NT2/D1 (cell line): ENCODE measurements around the gene AQP7.
"Not testable (repeated sequence)": the region's sequence is repeated elsewhere in the genome, so short reads cannot be mapped to it uniquely, and the experiment has no call there.

Experiments used
- DNase-seq: peaks from one replicate; pipeline ENCODE4 v3.0.0-alpha.2; 2011; ENCODE audit warnings: low read depth, low spot score
- H3K27me3 ChIP-seq: 2 replicates; pipeline ENCODE4 v1.6.0; 2011; ENCODE audit warnings: mild to moderate bottlenecking; ENCODE audit not compliant: insufficient read length, insufficient read depth
- H3K36me3 ChIP-seq: 2 replicates; pipeline ENCODE4 v1.6.1; 2011; ENCODE audit warnings: mild to moderate bottlenecking, low read length, mixed read lengths; ENCODE audit not compliant: insufficient read depth, insufficient read length
- H3K4me1 ChIP-seq: 2 replicates; pipeline ENCODE4 v1.5.1; 2011; ENCODE audit not compliant: insufficient read depth, insufficient read length
- H3K4me3 ChIP-seq: 2 replicates; pipeline ENCODE4 v1.5.1; 2011; ENCODE audit warnings: low read depth; ENCODE audit not compliant: insufficient read length
- H3K9ac ChIP-seq: 2 replicates; pipeline ENCODE4 v1.6.0; 2011; ENCODE audit warnings: low read depth; ENCODE audit not compliant: insufficient read length
- H3K9me3 ChIP-seq: 2 replicates; pipeline ENCODE4 v1.5.1; 2011; ENCODE audit warnings: mild to moderate bottlenecking, low read length; ENCODE audit not compliant: insufficient read depth
- SUZ12 ChIP-seq: IDR thresholded peaks from 2 replicates; pipeline ENCODE4 v1.6.1; 2011; ENCODE audit not compliant: insufficient read length, insufficient read depth; ENCODE audit errors: extremely low read depth
- YY1 ChIP-seq: IDR thresholded peaks from 2 replicates; pipeline ENCODE4 v1.6.1; 2011; ENCODE audit not compliant: insufficient read length, insufficient read depth
- ZNF274 ChIP-seq: IDR thresholded peaks from 2 replicates; pipeline ENCODE4 v1.6.1; 2011; ENCODE audit warnings: mild to moderate bottlenecking, low read depth, low read length

The AQP7 gene

GRCh38 chr9:33374634-33375237 lies 27.6 kb downstream of the AQP7 start:
- no peak for TF ChIP-seq YY1
- no peak for TF ChIP-seq SUZ12
- TF ChIP-seq ZNF274, result no peak
- Histone ChIP-seq H3K27me3 (no peaks in the 10 kb centered on the region), H3K4me1 (peaks cover 16% of the 10 kb centered on the region), H3K4me3 (no peak overlapping the region), H3K9me3 (no peaks in the 10 kb centered on the region), H3K36me3 (peaks cover 44% of the 10 kb centered on the region), H3K9ac (peak overlapping the region; percentile 54)
- peak; percentile 78 for DNase-seq

GRCh38 chr9:33374190-33374589 lies 28.2 kb downstream of the AQP7 start:
- DNase-seq, result no peak
- TF ChIP-seq ZNF274 (no peak), YY1 (no peak), SUZ12 (no peak)
- Histone ChIP-seq H3K4me3 (no peak overlapping the region), H3K36me3 (peaks cover 45% of the 10 kb centered on the region), H3K4me1 (peaks cover 16% of the 10 kb centered on the region), H3K27me3 (no peaks in the 10 kb centered on the region), H3K9ac (no peak overlapping the region), H3K9me3 (no peaks in the 10 kb centered on the region)

GRCh38 chr9:33372900-33373299 lies 29.5 kb downstream of the AQP7 start:
- H3K27me3 ChIP-seq, result no peaks in the 10 kb centered on the region
- DNase-seq, result no peak
- TF ChIP-seq SUZ12 (no peak), YY1 (no peak), ZNF274 (no peak)
- H3K4me3 ChIP-seq, result no peak overlapping the region
- H3K9ac ChIP-seq, result peak overlapping the region; percentile 18
- H3K36me3 ChIP-seq, result peaks cover 54% of the 10 kb centered on the region
- H3K4me1 ChIP-seq, result peaks cover 16% of the 10 kb centered on the region
- no peaks in the 10 kb centered on the region for H3K9me3 ChIP-seq

GRCh38 chr9:33366979-33367480 lies 35.3 kb downstream of the AQP7 start:
- H3K36me3 ChIP-seq, result peaks cover 80% of the 10 kb centered on the region
- TF ChIP-seq SUZ12, result no peak
- TF ChIP-seq YY1, result no peak
- TF ChIP-seq ZNF274, result no peak
- no peak overlapping the region for H3K9ac ChIP-seq
- H3K4me3 ChIP-seq, result no peak overlapping the region
- DNase-seq, result no peak
- no peaks in the 10 kb centered on the region for H3K9me3 ChIP-seq
- no peaks in the 10 kb centered on the region for H3K27me3 ChIP-seq
- H3K4me1 ChIP-seq, result no peaks in the 10 kb centered on the region

GRCh38 chr9:33364814-33365213 lies 37.6 kb downstream of the AQP7 start:
- H3K4me3 ChIP-seq, DNase-seq, H3K9me3 ChIP-seq, H3K9ac ChIP-seq, H3K27me3 ChIP-seq, H3K4me1 ChIP-seq: not testable (repeated sequence)
- H3K36me3 ChIP-seq, result peaks cover 64% of the 10 kb centered on the region

GRCh38 chr9:33364127-33364526 lies 38.2 kb downstream of the AQP7 start:
- H3K9ac ChIP-seq, result no peak overlapping the region
- no peak for DNase-seq
- H3K9me3 ChIP-seq, result no peaks in the 10 kb centered on the region
- H3K27me3 ChIP-seq, result no peaks in the 10 kb centered on the region
- no peaks in the 10 kb centered on the region for H3K4me1 ChIP-seq
- no peak overlapping the region for H3K4me3 ChIP-seq
- H3K36me3 ChIP-seq, result peaks cover 62% of the 10 kb centered on the region
- TF ChIP-seq ZNF274, result no peak
- TF ChIP-seq YY1, result no peak
- no peak for TF ChIP-seq SUZ12

GRCh38 chr9:33358641-33359040 lies 43.7 kb downstream of the AQP7 start:
- not testable (repeated sequence) for H3K9ac ChIP-seq, H3K4me1 ChIP-seq, H3K9me3 ChIP-seq, H3K4me3 ChIP-seq, DNase-seq, H3K27me3 ChIP-seq
- H3K36me3 ChIP-seq, result peaks cover 34% of the 10 kb centered on the region

- no peaks in the 10 kb centered on the region for H3K4me1 ChIP-seq
Observed at GRCh38 chr9:33355933-33356332, 46.4 kb downstream of the AQP7 start.

More at GRCh38 chr9:33355933-33356332, 46.4 kb downstream of the AQP7 start:
- no peak for TF ChIP-seq SUZ12
- TF ChIP-seq ZNF274, result no peak
- no peak for TF ChIP-seq YY1
- H3K27me3 ChIP-seq, result no peaks in the 10 kb centered on the region
- DNase-seq, result no peak
- no peaks in the 10 kb centered on the region for H3K9me3 ChIP-seq
- peaks cover 37% of the 10 kb centered on the region for H3K36me3 ChIP-seq
- H3K9ac ChIP-seq, result no peak overlapping the region
- H3K4me3 ChIP-seq, result no peak overlapping the region
